ENCODE data around the gene AQP5.
"Not testable (repeated sequence)": the region's sequence is repeated elsewhere in the genome, so short reads cannot be mapped to it uniquely, and the experiment has no call there.

Gene AQP5

GRCh38 chr12:49982246-49983087, 20.8 kb downstream of the AQP5 start:
- H3K27ac ChIP-seq, result no peak overlapping the region
- TF ChIP-seq CTCF (conservative IDR thresholded peaks at IDR 0.05), result no peak
- no peak for TF ChIP-seq ZFX (IDR thresholded peaks at IDR 0.05)

GRCh38 chr12:49983892-49984291, 22.2 kb downstream of the AQP5 start:
- no peak overlapping the region for H3K27ac ChIP-seq
- TF ChIP-seq CTCF (conservative IDR thresholded peaks at IDR 0.05) (no peak), ZFX (IDR thresholded peaks at IDR 0.05) (no peak)

- H3K27ac ChIP-seq, result no peak overlapping the region
- TF ChIP-seq CTCF (conservative IDR thresholded peaks at IDR 0.05) (no peak), ZFX (IDR thresholded peaks at IDR 0.05) (no peak)
Measured at GRCh38 chr12:49984476-49985359, 23.0 kb downstream of the AQP5 start.

GRCh38 chr12:49985981-49986380, 24.3 kb downstream of the AQP5 start:
- no peak overlapping the region for H3K27ac ChIP-seq
- no peak for TF ChIP-seq ZFX (IDR thresholded peaks at IDR 0.05)
- no peak for TF ChIP-seq CTCF (conservative IDR thresholded peaks at IDR 0.05)

GRCh38 chr12:49986476-49986875, 24.8 kb downstream of the AQP5 start:
- not testable (repeated sequence) for H3K27ac ChIP-seq

GRCh38 chr12:49987625-49988303, 26.1 kb downstream of the AQP5 start:
- TF ChIP-seq CTCF (conservative IDR thresholded peaks at IDR 0.05) (no peak), ZFX (IDR thresholded peaks at IDR 0.05) (no peak)
- no peak overlapping the region for H3K27ac ChIP-seq

GRCh38 chr12:49989400-49989799, 27.7 kb downstream of the AQP5 start:
- H3K27ac ChIP-seq, result not testable (repeated sequence)

- TF ChIP-seq CTCF (conservative IDR thresholded peaks at IDR 0.05), result no peak
- no peak for TF ChIP-seq ZFX (IDR thresholded peaks at IDR 0.05)
- H3K27ac ChIP-seq, result no peak overlapping the region
Measured at GRCh38 chr12:49990273-49990672, 28.6 kb downstream of the AQP5 start.

Data from C4-2B (cell line).